ENCODE measurements around the gene PRKAR1A. TPM values are rescaled to one million over a fixed set of nuclear protein-coding genes. Genes with fewer than 3 reads are reported as not detected.

Gene PRKAR1A
- total RNA-seq, 4 donors from 2014 or later = 267 to 390 (median 347) TPM

DNA sequence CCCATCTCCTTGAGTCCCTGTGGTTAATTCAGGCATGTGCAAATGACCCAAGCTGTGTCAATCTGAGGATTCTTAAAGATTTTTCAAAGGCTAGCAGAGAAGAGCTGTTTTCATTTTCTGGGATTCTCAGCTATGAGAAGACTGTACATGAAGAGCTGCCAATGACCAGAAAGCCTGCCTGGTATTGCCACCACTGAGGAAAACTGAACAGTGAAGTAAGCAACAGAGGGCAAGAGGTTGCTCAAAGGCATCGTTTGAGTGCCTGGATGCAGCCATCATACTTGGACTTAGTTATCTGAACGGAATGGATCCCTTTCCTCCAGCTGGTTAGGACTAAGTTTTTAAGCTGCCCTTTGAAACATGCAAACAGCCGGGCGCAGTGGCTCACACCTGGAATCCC, 50.5 kb downstream of the PRKAR1A start:
- WGBS, 2 donors (ENCODE audit: low coverage in 1 of 2) = no CpG with 5 or more reads among the region's 4 CpGs
- H3K4me3 ChIP-seq = no peak overlapping the region
- H3K27ac ChIP-seq = no peak overlapping the region
- TF ChIP-seq POLR2A (IDR thresholded peaks at IDR 0.05) (no peak), EP300 (IDR thresholded peaks at IDR 0.05) (no peak), POLR2AphosphoS5 (IDR thresholded peaks at IDR 0.05) (no peak)
- TF ChIP-seq, protein P1, sequence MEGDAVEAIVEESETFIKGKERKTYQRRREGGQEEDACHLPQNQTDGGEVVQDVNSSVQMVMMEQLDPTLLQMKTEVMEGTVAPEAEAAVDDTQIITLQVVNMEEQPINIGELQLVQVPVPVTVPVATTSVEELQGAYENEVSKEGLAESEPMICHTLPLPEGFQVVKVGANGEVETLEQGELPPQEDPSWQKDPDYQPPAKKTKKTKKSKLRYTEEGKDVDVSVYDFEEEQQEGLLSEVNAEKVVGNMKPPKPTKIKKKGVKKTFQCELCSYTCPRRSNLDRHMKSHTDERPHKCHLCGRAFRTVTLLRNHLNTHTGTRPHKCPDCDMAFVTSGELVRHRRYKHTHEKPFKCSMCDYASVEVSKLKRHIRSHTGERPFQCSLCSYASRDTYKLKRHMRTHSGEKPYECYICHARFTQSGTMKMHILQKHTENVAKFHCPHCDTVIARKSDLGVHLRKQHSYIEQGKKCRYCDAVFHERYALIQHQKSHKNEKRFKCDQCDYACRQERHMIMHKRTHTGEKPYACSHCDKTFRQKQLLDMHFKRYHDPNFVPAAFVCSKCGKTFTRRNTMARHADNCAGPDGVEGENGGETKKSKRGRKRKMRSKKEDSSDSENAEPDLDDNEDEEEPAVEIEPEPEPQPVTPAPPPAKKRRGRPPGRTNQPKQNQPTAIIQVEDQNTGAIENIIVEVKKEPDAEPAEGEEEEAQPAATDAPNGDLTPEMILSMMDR (IDR thresholded peaks at IDR 0.05) = no peak
- no peaks in the 10 kb centered on the region for H3K36me3 ChIP-seq
- H3K9me3 ChIP-seq = no peaks in the 10 kb centered on the region
- ATAC-seq = no peak
- H3K27me3 ChIP-seq = no peaks in the 10 kb centered on the region
- peaks cover 0 to 13% (median 0%) of the 10 kb centered on the region in 3 donors for H3K4me1 ChIP-seq

DNA sequence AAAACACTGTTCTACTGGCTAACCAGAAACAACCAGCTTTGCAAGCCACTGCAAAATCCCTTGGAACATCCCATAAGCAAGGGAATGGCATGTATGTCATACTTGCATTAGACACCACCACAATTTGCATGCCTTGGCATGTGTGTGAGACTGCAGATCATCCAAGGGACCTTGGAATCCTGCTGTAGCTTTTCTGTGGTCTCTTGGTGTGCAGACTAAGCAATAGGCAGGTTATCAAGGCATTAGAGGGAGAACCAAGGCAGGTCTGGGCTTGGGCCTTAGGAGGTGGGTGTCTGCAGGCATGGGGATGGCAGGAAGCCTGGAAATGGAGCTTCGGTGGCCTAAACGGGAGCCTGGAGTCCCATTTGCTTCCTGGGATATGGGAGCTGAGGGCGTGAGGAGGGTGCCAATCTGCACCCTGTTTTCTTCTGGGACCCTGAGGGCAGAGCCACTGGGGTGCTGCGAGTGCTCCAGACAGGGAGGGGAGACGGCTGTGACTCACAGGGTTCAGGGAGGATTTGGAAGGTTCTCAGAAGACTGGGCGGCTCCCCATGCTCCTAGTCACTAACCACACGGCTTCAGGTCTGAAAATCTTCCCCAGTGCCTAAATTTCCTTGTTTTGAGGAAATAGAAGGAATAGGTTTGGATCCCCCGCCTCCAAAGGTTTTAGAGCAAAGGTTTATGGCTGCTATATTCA, 52.3 kb downstream of the PRKAR1A start:
- no peaks in the 10 kb centered on the region for H3K27me3 ChIP-seq
- H3K9me3 ChIP-seq = no peaks in the 10 kb centered on the region
- no peak overlapping the region for H3K4me3 ChIP-seq
- no peaks in the 10 kb centered on the region for H3K36me3 ChIP-seq
- no peak overlapping the region for H3K27ac ChIP-seq
- 74% methylated on average over 5 of the region's 8 CpGs; no CpG with 5 or more reads in 1 of the 2 donors for WGBS, 2 donors (ENCODE audit: low coverage in 1 of 2)
- no peak for ATAC-seq
- no peak for TF ChIP-seq POLR2A (IDR thresholded peaks at IDR 0.05)
- no peak for TF ChIP-seq POLR2AphosphoS5 (IDR thresholded peaks at IDR 0.05)
- TF ChIP-seq, protein P1 (IDR thresholded peaks at IDR 0.05) = no peak
- TF ChIP-seq EP300 (IDR thresholded peaks at IDR 0.05) = no peak
- peaks cover 0 to 13% (median 0%) of the 10 kb centered on the region in 3 donors for H3K4me1 ChIP-seq

DNA sequence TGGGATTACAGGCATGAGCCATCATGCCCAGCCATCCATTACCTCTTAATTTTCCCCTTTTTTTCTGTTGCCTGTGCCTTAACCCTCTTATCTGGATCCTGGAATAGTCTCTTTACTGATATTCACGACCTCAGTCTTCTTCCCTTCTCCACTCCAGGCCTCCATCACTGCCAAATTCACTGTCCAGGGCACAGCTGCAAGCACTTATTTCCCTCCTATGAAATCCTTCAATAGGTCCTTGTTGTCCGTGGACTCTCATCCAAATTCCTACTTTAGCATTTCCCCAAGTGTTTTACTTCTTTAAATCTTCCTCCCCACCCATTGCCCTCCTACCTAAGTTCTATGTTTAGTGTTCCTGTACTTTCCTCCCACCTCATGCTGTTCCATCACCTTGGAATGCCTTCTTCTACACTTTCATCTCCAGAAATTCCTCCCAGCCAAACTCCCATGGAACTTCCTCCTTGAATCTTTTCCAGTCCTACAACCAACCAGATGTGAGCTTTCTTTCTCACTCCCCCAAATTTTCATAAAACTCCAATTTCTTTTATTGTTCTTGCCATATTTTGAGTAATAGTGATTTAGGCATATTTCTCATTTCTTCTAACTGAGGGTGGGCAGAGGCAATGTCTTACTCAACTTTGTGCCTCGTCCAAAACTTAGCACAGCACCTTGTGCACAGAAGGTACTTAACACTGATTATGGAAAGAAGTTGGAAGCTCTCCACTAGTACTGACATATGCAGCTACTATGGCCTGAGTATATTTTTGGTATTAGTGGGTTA, 53.6 kb downstream of the PRKAR1A start:
- Histone ChIP-seq H3K9me3 (no peaks in the 10 kb centered on the region), H3K4me3 (no peak overlapping the region), H3K4me1 (peaks cover 0 to 13% (median 0%) of the 10 kb centered on the region in 3 donors), H3K36me3 (no peaks in the 10 kb centered on the region), H3K27ac (no peak overlapping the region), H3K27me3 (no peaks in the 10 kb centered on the region)
- TF ChIP-seq, protein P1 (IDR thresholded peaks at IDR 0.05) = no peak
- TF ChIP-seq POLR2AphosphoS5 (IDR thresholded peaks at IDR 0.05) (no peak), EP300 (IDR thresholded peaks at IDR 0.05) (no peak), POLR2A (IDR thresholded peaks at IDR 0.05) (no peak)
- ATAC-seq = peak; percentile 79
- WGBS, 2 donors (ENCODE audit: low coverage in 1 of 2) = 50 to 71% methylated on average over 3 of the region's 3 CpGs

DNA sequence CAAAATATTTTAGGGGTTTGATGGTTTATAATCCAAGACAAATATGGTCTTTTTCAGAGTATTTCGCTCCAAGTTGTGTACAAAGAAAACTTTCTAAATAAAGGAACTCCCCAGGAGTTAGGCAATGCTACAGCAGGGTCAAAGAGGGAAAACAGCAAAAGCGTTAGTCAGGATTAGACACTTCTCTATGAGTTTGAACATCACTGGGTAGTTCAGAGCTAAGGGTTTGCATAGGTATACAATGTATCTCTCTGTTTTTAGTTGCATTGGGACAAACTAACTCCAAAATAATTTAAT, 54.2 kb downstream of the PRKAR1A start:
- Histone ChIP-seq H3K27ac (no peak overlapping the region), H3K36me3 (no peaks in the 10 kb centered on the region), H3K4me3 (no peak overlapping the region), H3K27me3 (no peaks in the 10 kb centered on the region), H3K4me1 (peaks cover 0 to 13% (median 0%) of the 10 kb centered on the region in 3 donors), H3K9me3 (no peaks in the 10 kb centered on the region)
- TF ChIP-seq POLR2A (IDR thresholded peaks at IDR 0.05) (no peak), POLR2AphosphoS5 (IDR thresholded peaks at IDR 0.05) (no peak), EP300 (IDR thresholded peaks at IDR 0.05) (no peak)
- TF ChIP-seq, protein P1 (IDR thresholded peaks at IDR 0.05) = no peak
- ATAC-seq = peak; percentile 79
- 46 to 50% methylated on average over 2 of the region's 2 CpGs for WGBS, 2 donors (ENCODE audit: low coverage in 1 of 2)

All from gastroesophageal sphincter (tissue), 4 donors.